GM23338 (cell line): Measurements from ENCODE around the gene GPT2. TPM values are rescaled to one million over a fixed set of nuclear protein-coding genes. Genes with fewer than 3 reads are reported as not detected.

ENCODE experiments used
- ATAC-seq: fragments of 200-7000 bp; cut with Tn5 transposase; 3 replicates; pipeline ENCODE4 v1.9.1; 2020
- DNase-seq: peaks from one replicate; pipeline ENCODE4 v3.0.0-alpha.2; 2015; ENCODE audit warnings: low spot score
- H2AFZ ChIP-seq: fragments of 200-600 bp; sonication (generic); 2 replicates; pipeline ENCODE4 v1.8.0; 2016; ENCODE audit warnings: antibody characterized with exemption, mild to moderate bottlenecking, moderate library complexity
- H3F3A ChIP-seq: fragments of 200-600 bp; sonication (generic); replicated peaks from 2 replicates; pipeline ENCODE4 v1.8.0; 2017; ENCODE audit warnings: antibody characterized with exemption, mixed run types, low read depth
- H3K27ac ChIP-seq: fragments of 200-600 bp; sonication (generic); 2 replicates; pipeline ENCODE4 v1.6.1; 2016; ENCODE audit warnings: low read depth
- H3K27me3 ChIP-seq: fragments of 200-600 bp; sonication (generic); 2 replicates; pipeline ENCODE4 v1.8.0; 2016; ENCODE audit warnings: mild to moderate bottlenecking, mixed run types, moderate library complexity; ENCODE audit not compliant: insufficient read depth
- H3K36me3 ChIP-seq: fragments of 200-600 bp; sonication (generic); 2 replicates; pipeline ENCODE4 v1.8.0; 2016; ENCODE audit warnings: mild to moderate bottlenecking; ENCODE audit not compliant: insufficient read depth
- H3K4me1 ChIP-seq: fragments of 200-600 bp; sonication (generic); 2 replicates; pipeline ENCODE4 v1.8.0; 2016; ENCODE audit warnings: mild to moderate bottlenecking, moderate library complexity; ENCODE audit not compliant: insufficient read depth
- H3K4me2 ChIP-seq: fragments of 200-600 bp; sonication (generic); 2 replicates; pipeline ENCODE4 v1.7.1; 2017; ENCODE audit warnings: mixed run types
- H3K4me3 ChIP-seq: fragments of 200-600 bp; sonication (generic); 2 replicates; pipeline ENCODE4 v1.6.1; 2016; ENCODE audit warnings: mixed run types
- H3K79me2 ChIP-seq: fragments of 200-600 bp; sonication (generic); replicated peaks from 2 replicates; pipeline ENCODE4 v1.8.0; 2017; ENCODE audit warnings: mild to moderate bottlenecking; ENCODE audit not compliant: insufficient read depth
- H3K9me2 ChIP-seq: fragments of 200-600 bp; sonication (generic); 2 replicates; pipeline ENCODE4 v1.8.0; 2017; ENCODE audit not compliant: insufficient read depth
- H4K20me1 ChIP-seq: fragments of 200-600 bp; sonication (generic); replicated peaks from 2 replicates; pipeline ENCODE4 v1.8.0; 2017; ENCODE audit warnings: mild to moderate bottlenecking; ENCODE audit not compliant: insufficient read depth
- H3K27ac Mint-ChIP-seq: 2 replicates; pipeline ENCODE4 v1.8.0; 2020; ENCODE audit warnings: inconsistent platforms, mild to moderate bottlenecking, moderate library complexity, mixed read lengths
- H3K27me3 Mint-ChIP-seq: 3 replicates; pipeline ENCODE4 v1.8.0; 2022; ENCODE audit warnings: low read depth, mild to moderate bottlenecking, moderate library complexity, mixed read lengths, inconsistent platforms; ENCODE audit not compliant: insufficient read depth, poor library complexity
- H3K36me3 Mint-ChIP-seq: 3 replicates; pipeline ENCODE4 v1.8.0; 2021; ENCODE audit warnings: low read depth, mild to moderate bottlenecking, inconsistent platforms, moderate library complexity, mixed read lengths
- H3K4me1 Mint-ChIP-seq: 3 replicates; pipeline ENCODE4 v1.8.0; 2020; ENCODE audit warnings: mild to moderate bottlenecking, inconsistent platforms, mixed read lengths
- H3K4me3 Mint-ChIP-seq: 3 replicates; pipeline ENCODE4 v1.8.0; 2021; ENCODE audit warnings: moderate library complexity, mild to moderate bottlenecking, inconsistent platforms, mixed read lengths
- H3K9me3 Mint-ChIP-seq: 3 replicates; pipeline ENCODE4 v1.8.0; 2020; ENCODE audit warnings: moderate library complexity, mild to moderate bottlenecking, inconsistent platforms, mixed read lengths
- CREB1 ChIP-seq: fragments of 250-450 bp; sonication (Bioruptor Pico); IDR thresholded peaks from 2 replicates; pipeline ENCODE4 v1.5.0; 2020; ENCODE audit warnings: low read depth, mild to moderate bottlenecking, moderate library complexity
- CTCF ChIP-seq, 2 experiments: fragments of 200-600 bp in 1 of 2; sonication (generic) in 1 of 2; conservative IDR thresholded peaks; 2 replicates each; pipeline versions ENCODE4 v1.5.1 to v1.6.1; 2016 to 2017; ENCODE audit warnings: antibody characterized with exemption in 2 of 2, low read depth in 2 of 2, mild to moderate bottlenecking in 2 of 2, moderate library complexity in 1 of 2
- ETS1 ChIP-seq: IDR thresholded peaks from 2 replicates; pipeline ENCODE4 v1.6.1; 2016; ENCODE audit warnings: antibody characterized with exemption
- EZH2 ChIP-seq: fragments of 200-600 bp; sonication (generic); IDR thresholded peaks from one replicate; pipeline ENCODE4 v1.8.0; 2017; ENCODE audit warnings: antibody characterized with exemption, mild to moderate bottlenecking, low read depth; ENCODE audit not compliant: unreplicated experiment
- EZH2phosphoT487 ChIP-seq: fragments of 200-600 bp; sonication (generic); IDR thresholded peaks from one replicate; pipeline ENCODE4 v1.8.1; 2018; ENCODE audit warnings: antibody characterized with exemption; ENCODE audit not compliant: unreplicated experiment
- JUNB ChIP-seq: IDR thresholded peaks from one replicate; pipeline ENCODE4 v1.6.1; 2016; ENCODE audit warnings: antibody characterized with exemption; ENCODE audit not compliant: unreplicated experiment
- NANOG ChIP-seq: IDR thresholded peaks from 2 replicates; pipeline ENCODE4 v1.6.1; 2016; ENCODE audit warnings: antibody characterized with exemption, borderline replicate concordance
- POLR2AphosphoS5 ChIP-seq: IDR thresholded peaks from 2 replicates; pipeline ENCODE4 v1.6.1; 2016; ENCODE audit warnings: antibody characterized with exemption, low read depth
- STAT1 ChIP-seq: IDR thresholded peaks from one replicate; pipeline ENCODE4 v1.6.1; 2016; ENCODE audit warnings: antibody characterized with exemption; ENCODE audit not compliant: unreplicated experiment
- ZNF114 ChIP-seq: fragments of 250-450 bp; sonication (Bioruptor Pico); IDR thresholded peaks from 2 replicates; pipeline ENCODE4 v1.5.0; 2020; ENCODE audit warnings: mild to moderate bottlenecking, moderate library complexity
- ZNF331 ChIP-seq: fragments of 250-450 bp; sonication (Bioruptor Pico); IDR thresholded peaks from 2 replicates; pipeline ENCODE4 v1.5.0; 2020; ENCODE audit warnings: low read depth, mild to moderate bottlenecking, moderate library complexity
- ZNF462 ChIP-seq: fragments of 250-450 bp; sonication (Bioruptor Pico); IDR thresholded peaks from 2 replicates; pipeline ENCODE4 v1.5.0; 2020; ENCODE audit warnings: mild to moderate bottlenecking, moderate library complexity
- polyA plus RNA-seq: library from polyadenylated mRNA; unstranded; fragments of >200 nt; fragmentation: Nextera tagmentation; extraction: Ambion mirVana; gene quantifications from 2 replicates; pipeline ENCODE4 v1.2.1, GENCODE V29; 2016
- total RNA-seq: library from RNA; depleted of rRNA; stranded (reverse); fragments of >200 nt; shearing (Covaris generic); gene quantifications from 2 replicates; pipeline ENCODE4 v1.2.3, GENCODE V29; 2014
- TF ChIP-seq, protein P1 (sequence below): IDR thresholded peaks from one replicate; pipeline ENCODE4 v1.6.1; 2018; ENCODE audit warnings: antibody characterized with exemption; ENCODE audit not compliant: unreplicated experiment

The GPT2 gene
- total and polyA plus RNA-seq, 2 experiments from 2014 or later, result 48.5 to 81.0 TPM

- Histone ChIP-seq H3K27me3 (no peaks in the 10 kb centered on the region), H3K4me2 (no peak overlapping the region), H3K9me2 (peaks cover 7% of the 10 kb centered on the region; the same call in 1 of the 2 replicates), H4K20me1 (no peaks in the 10 kb centered on the region), H3K4me1 (peaks cover 18% of the 10 kb centered on the region; the same call in 1 of the 2 replicates), H3F3A (no peaks in the 10 kb centered on the region), H3K4me3 (no peak overlapping the region), H3K79me2 (no peaks in the 10 kb centered on the region), H3K27ac (no peak overlapping the region), H3K36me3 (no peaks in the 10 kb centered on the region), H2AFZ (peak overlapping the region; percentile 90)
- Mint-ChIP-seq H3K4me3 (no peak overlapping the region), H3K4me1 (peaks cover 14% of the 10 kb centered on the region), H3K9me3 (peaks cover 5% of the 10 kb centered on the region; the same call in 1 of the 3 replicates), H3K27ac (peak overlapping the region; percentile 40), H3K27me3 (no peaks in the 10 kb centered on the region), H3K36me3 (peaks cover 3% of the 10 kb centered on the region; the same call in 1 of the 3 replicates)
- ATAC-seq (peak; percentile 48), DNase-seq (no peak)
- no peak for TF ChIP-seq JUNB
- TF ChIP-seq ZNF462 (CRISPR knock-in tag), result no peak
- TF ChIP-seq ETS1, result no peak
- TF ChIP-seq, protein P1, sequence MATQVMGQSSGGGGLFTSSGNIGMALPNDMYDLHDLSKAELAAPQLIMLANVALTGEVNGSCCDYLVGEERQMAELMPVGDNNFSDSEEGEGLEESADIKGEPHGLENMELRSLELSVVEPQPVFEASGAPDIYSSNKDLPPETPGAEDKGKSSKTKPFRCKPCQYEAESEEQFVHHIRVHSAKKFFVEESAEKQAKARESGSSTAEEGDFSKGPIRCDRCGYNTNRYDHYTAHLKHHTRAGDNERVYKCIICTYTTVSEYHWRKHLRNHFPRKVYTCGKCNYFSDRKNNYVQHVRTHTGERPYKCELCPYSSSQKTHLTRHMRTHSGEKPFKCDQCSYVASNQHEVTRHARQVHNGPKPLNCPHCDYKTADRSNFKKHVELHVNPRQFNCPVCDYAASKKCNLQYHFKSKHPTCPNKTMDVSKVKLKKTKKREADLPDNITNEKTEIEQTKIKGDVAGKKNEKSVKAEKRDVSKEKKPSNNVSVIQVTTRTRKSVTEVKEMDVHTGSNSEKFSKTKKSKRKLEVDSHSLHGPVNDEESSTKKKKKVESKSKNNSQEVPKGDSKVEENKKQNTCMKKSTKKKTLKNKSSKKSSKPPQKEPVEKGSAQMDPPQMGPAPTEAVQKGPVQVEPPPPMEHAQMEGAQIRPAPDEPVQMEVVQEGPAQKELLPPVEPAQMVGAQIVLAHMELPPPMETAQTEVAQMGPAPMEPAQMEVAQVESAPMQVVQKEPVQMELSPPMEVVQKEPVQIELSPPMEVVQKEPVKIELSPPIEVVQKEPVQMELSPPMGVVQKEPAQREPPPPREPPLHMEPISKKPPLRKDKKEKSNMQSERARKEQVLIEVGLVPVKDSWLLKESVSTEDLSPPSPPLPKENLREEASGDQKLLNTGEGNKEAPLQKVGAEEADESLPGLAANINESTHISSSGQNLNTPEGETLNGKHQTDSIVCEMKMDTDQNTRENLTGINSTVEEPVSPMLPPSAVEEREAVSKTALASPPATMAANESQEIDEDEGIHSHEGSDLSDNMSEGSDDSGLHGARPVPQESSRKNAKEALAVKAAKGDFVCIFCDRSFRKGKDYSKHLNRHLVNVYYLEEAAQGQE, result no peak
- TF ChIP-seq EZH2, result no peak
- TF ChIP-seq ZNF114 (CRISPR knock-in tag), result no peak
- TF ChIP-seq CTCF (conservative IDR thresholded peaks at IDR 0.05; ENCODE audit: low read depth in 2 of 2), result no peak
- TF ChIP-seq ZNF331, result no peak
- no peak for TF ChIP-seq NANOG
- TF ChIP-seq POLR2AphosphoS5, result no peak
- no peak for TF ChIP-seq EZH2phosphoT487
- TF ChIP-seq CREB1 (CRISPR knock-in tag), result no peak
- TF ChIP-seq STAT1, result no peak
Observed at GRCh38 chr16:46871597-46871996, 12.6 kb upstream of the GPT2 start.
